ENCODE data around the gene ALG14.
"Not testable (repeated sequence)": the region's sequence is repeated elsewhere in the genome, so short reads cannot be mapped to it uniquely, and the experiment has no call there.

Gene ALG14

DNA sequence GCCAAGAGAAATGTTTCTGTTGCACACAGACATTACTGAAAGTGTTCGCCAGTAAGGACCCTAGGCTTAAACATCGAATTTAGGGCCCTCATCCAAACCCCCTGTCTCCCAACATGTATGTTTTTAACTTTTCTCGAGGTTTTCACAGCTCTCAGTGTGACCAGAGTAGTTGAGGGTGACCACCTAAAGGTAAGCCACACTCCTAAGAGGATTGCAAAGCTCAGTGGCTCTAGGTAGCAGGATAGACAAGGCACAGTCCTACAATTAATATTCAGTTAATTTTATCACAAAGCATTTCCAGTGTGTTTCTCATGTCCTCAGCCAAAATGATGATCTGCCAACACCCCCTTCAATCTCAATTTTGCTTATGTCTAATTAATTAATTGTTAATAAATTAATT, 695 bp upstream of the ALG14 start:
- Mint-ChIP-seq H3K4me3 (peak overlapping the region; percentile 98), H3K36me3 (ENCODE audit: low read depth) (peaks cover 14% of the 10 kb centered on the region), H3K4me1 (ENCODE audit: low read depth) (peaks cover 18% of the 10 kb centered on the region), H3K27me3 (peaks cover 9% of the 10 kb centered on the region), H3K9me3 (no peaks in the 10 kb centered on the region), H3K27ac (peak overlapping the region; percentile 99)
- DNase-seq = no peak

DNA sequence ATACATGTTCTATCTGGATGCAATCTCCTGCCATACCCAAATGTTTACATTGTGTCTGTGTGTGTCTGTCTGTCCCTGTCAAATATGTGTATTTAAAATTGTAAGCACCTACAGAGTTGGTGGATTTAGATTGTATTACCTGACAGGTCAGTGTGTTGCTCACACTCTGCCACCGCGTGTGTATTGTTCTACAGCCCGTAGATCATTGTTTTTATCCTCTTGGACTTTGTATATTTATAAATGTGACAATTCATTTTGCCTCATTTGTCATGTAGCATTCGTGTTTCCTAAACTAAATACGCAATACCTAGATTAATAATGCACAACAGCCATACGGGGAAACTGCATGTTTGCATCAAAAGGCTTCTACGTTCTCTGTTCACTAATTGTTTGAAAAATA, 634 bp downstream of the ALG14 start:
- DNase-seq = no peak
- Mint-ChIP-seq H3K4me1 (ENCODE audit: low read depth) (peaks cover 18% of the 10 kb centered on the region), H3K4me3 (peak overlapping the region; percentile 98), H3K27me3 (peaks cover 9% of the 10 kb centered on the region), H3K9me3 (no peaks in the 10 kb centered on the region), H3K36me3 (ENCODE audit: low read depth) (peaks cover 14% of the 10 kb centered on the region), H3K27ac (peak overlapping the region; percentile 99)

GRCh38 chr1:95071539-95071938, 1.2 kb downstream of the ALG14 start:
- H3K27ac Mint-ChIP-seq = peak overlapping the region; percentile 99
- H3K36me3 Mint-ChIP-seq (ENCODE audit: low read depth) = peaks cover 14% of the 10 kb centered on the region
- peak overlapping the region; percentile 98 for H3K4me3 Mint-ChIP-seq
- peaks cover 18% of the 10 kb centered on the region for H3K4me1 Mint-ChIP-seq (ENCODE audit: low read depth)
- H3K27me3 Mint-ChIP-seq = peaks cover 6% of the 10 kb centered on the region
- DNase-seq = no peak
- no peaks in the 10 kb centered on the region for H3K9me3 Mint-ChIP-seq

DNA sequence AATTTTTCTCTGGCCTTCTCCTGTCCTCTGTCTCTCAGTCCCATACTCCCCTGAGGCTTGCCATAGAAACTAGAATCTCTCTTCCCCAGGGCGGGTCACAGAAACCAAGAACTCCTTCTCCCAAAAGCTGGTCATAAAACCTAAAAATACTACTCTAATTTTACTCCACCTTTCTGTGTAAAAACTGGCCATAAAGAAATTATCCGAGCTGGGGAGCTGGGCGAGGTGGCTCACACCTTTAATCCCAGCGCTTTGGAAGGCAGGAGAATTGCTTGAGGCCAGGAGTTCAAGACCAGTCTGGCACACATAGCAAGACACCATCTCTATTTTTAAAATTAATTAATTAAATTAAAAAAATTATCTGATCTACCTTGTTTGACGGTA, 3.0 kb downstream of the ALG14 start:
- Mint-ChIP-seq H3K36me3 (ENCODE audit: low read depth) (peaks cover 20% of the 10 kb centered on the region), H3K27me3 (no peaks in the 10 kb centered on the region), H3K4me1 (ENCODE audit: low read depth) (peaks cover 18% of the 10 kb centered on the region), H3K4me3 (no peak overlapping the region), H3K27ac (no peak overlapping the region), H3K9me3 (no peaks in the 10 kb centered on the region)
- DNase-seq = no peak

DNA sequence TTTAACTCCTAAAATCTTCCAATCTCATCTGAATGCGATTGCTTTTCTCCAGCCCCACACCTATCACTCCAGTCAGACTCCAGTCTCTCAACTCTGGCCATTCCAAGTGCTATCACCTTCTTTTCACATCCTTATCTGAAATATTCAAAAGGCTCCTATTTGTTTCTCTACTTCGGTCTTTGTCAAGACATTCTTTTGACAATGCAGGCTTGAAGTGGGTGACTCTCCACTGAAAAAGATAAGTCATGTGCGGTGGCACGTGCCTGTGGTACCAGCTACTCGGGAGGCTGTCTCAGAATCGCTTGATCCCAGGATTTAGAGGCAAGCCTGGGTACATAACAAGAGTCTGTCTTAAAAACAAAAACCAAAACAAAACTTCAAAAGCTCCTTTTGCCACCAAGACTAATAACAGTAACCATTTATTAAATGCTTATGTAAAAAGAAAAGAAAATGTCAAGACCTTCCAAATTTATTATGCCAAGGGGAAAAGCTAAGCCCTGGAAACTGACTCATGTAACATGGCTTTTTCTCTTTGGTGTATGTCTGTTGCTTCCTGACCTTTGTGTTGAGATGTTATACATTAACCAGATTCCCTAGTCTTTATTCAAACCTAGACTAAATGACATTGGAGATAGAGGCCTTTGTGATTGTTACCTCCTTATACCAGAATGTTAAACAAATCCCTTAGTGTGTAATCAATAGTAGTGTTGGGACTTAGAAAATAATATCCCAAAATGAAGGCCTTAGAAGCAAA, 3.6 kb downstream of the ALG14 start:
- H3K9me3 Mint-ChIP-seq = no peaks in the 10 kb centered on the region
- no peak overlapping the region for H3K27ac Mint-ChIP-seq
- H3K36me3 Mint-ChIP-seq (ENCODE audit: low read depth) = peaks cover 23% of the 10 kb centered on the region
- H3K27me3 Mint-ChIP-seq = no peaks in the 10 kb centered on the region
- DNase-seq = no peak
- H3K4me3 Mint-ChIP-seq = no peak overlapping the region
- H3K4me1 Mint-ChIP-seq (ENCODE audit: low read depth) = peaks cover 18% of the 10 kb centered on the region

- Mint-ChIP-seq H3K27ac (no peak overlapping the region), H3K4me3 (no peak overlapping the region), H3K9me3 (no peaks in the 10 kb centered on the region), H3K27me3 (no peaks in the 10 kb centered on the region), H3K4me1 (ENCODE audit: low read depth) (peaks cover 13% of the 10 kb centered on the region), H3K36me3 (ENCODE audit: low read depth) (peaks cover 37% of the 10 kb centered on the region)
- no peak for DNase-seq
Observed at GRCh38 chr1:95067568-95067967, 5.2 kb downstream of the ALG14 start.

DNA sequence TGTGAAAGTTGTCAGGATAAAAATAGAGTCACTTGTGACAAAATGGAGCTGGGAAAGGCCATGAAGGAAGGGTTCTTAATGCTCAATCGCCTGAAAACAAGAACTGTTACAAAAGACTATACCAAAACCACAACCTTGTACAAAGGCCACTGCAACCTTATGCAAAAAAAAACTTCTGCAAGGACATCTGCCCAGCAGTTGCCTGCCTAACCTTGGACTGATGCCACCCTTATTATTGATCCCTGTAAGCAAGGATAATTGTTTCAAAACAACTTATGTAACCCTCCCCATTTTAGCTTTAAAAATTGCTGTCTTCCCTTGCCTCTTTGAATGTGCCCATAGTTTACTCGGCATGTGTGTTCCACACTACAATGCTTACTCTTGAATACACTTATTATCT, 5.7 kb downstream of the ALG14 start:
- Mint-ChIP-seq H3K27ac (no peak overlapping the region), H3K9me3 (no peaks in the 10 kb centered on the region)

DNA sequence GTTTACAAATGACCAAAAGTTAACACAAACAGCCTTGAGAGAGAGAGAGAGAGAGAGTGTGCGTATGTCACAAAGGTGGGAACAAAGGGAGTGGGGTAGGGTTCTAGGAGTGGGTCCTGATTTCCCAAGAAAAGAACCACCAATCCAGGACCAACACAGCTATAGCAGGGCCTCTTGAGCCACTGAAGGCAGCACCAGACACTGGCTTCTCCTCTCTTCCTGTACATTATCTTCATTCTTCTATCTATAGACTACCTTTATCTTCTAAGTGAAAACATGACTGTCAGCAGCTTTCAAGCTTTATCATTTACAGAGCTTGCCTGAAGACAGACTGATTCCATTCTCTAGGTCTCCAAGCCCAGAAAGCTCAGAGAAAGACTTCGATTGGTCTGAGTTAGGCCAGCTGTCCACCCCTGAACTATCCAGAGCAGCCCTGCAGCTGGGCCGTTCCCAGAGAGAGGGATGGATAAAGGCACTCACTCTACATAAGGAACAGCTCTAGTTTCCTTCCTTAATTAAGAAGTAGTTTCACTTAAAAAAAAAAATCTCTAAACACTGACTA, 11.2 kb downstream of the ALG14 start:
- no peak for DNase-seq
- H3K27me3 Mint-ChIP-seq = no peaks in the 10 kb centered on the region
- no peaks in the 10 kb centered on the region for H3K4me1 Mint-ChIP-seq (ENCODE audit: low read depth)

More for the DNA sequence above, 5.7 kb downstream of the ALG14 start:
- H3K4me1 Mint-ChIP-seq (ENCODE audit: low read depth) = peaks cover 10% of the 10 kb centered on the region
- no peak overlapping the region for H3K4me3 Mint-ChIP-seq
- H3K27me3 Mint-ChIP-seq = no peaks in the 10 kb centered on the region
- no peak for DNase-seq
- peaks cover 38% of the 10 kb centered on the region for H3K36me3 Mint-ChIP-seq (ENCODE audit: low read depth)

GRCh38 chr1:95058974-95059373, 13.8 kb downstream of the ALG14 start:
- H3K9me3 Mint-ChIP-seq = no peaks in the 10 kb centered on the region
- H3K27ac Mint-ChIP-seq = no peak overlapping the region
- no peak for DNase-seq
- H3K4me1 Mint-ChIP-seq (ENCODE audit: low read depth) = no peaks in the 10 kb centered on the region
- no peaks in the 10 kb centered on the region for H3K27me3 Mint-ChIP-seq
- H3K36me3 Mint-ChIP-seq (ENCODE audit: low read depth) = peaks cover 22% of the 10 kb centered on the region
- no peak overlapping the region for H3K4me3 Mint-ChIP-seq

More for the DNA sequence above, 11.2 kb downstream of the ALG14 start:
- Mint-ChIP-seq H3K4me3 (no peak overlapping the region), H3K27ac (no peak overlapping the region), H3K9me3 (no peaks in the 10 kb centered on the region), H3K36me3 (ENCODE audit: low read depth) (peaks cover 33% of the 10 kb centered on the region)

DNA sequence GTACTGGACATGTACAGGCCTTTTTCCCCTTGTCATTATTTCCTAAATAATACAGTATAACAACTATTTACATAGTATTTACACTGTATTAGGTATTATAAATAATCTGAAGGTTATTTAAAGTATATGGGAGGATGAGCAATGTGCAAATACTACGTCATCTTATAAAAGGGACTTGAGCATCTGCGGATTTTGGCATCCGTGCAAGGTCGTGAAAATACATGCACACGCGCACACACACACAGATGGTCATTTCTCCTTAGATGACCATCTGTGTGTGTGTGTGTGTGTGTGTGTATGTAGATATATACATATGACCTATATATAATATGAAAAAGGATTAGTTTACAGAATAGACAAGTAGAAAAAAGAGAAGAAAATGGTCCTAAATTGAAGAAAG, 15.4 kb downstream of the ALG14 start:
- Mint-ChIP-seq H3K36me3 (ENCODE audit: low read depth) (peaks cover 6% of the 10 kb centered on the region), H3K4me3 (no peak overlapping the region), H3K4me1 (ENCODE audit: low read depth) (no peaks in the 10 kb centered on the region), H3K27ac (no peak overlapping the region), H3K27me3 (no peaks in the 10 kb centered on the region), H3K9me3 (no peaks in the 10 kb centered on the region)
- DNase-seq = no peak

GRCh38 chr1:95049935-95050334, 22.8 kb downstream of the ALG14 start:
- no peaks in the 10 kb centered on the region for H3K36me3 Mint-ChIP-seq (ENCODE audit: low read depth)
- no peaks in the 10 kb centered on the region for H3K27me3 Mint-ChIP-seq
- H3K4me3 Mint-ChIP-seq = no peak overlapping the region
- H3K4me1 Mint-ChIP-seq (ENCODE audit: low read depth) = no peaks in the 10 kb centered on the region
- no peaks in the 10 kb centered on the region for H3K9me3 Mint-ChIP-seq
- no peak for DNase-seq
- no peak overlapping the region for H3K27ac Mint-ChIP-seq

DNA sequence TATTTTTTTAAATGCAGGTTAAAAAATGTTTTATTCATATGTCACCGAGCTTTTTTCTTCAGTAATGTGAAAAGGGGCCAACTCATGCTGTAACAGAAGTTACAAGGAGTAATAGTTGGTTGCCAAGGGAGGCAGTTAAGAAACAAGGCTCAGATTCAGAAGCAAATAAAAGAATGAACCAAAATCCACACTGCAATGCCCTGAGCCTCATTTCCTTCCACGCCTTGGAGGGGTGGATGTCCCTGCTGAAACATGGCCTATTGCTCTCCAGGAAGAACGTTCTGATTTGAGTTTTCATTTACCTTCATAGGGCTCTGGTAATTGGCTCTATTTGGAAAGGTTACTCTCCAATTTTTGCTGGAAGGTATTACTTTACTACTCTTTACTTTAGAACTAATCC, 24.4 kb downstream of the ALG14 start:
- Mint-ChIP-seq H3K27ac (no peak overlapping the region), H3K4me3 (no peak overlapping the region), H3K36me3 (ENCODE audit: low read depth) (no peaks in the 10 kb centered on the region), H3K9me3 (no peaks in the 10 kb centered on the region), H3K27me3 (no peaks in the 10 kb centered on the region), H3K4me1 (ENCODE audit: low read depth) (no peaks in the 10 kb centered on the region)
- DNase-seq = no peak

- H3K36me3 Mint-ChIP-seq (ENCODE audit: low read depth); H3K27me3 Mint-ChIP-seq; H3K4me1 Mint-ChIP-seq (ENCODE audit: low read depth); H3K4me3 Mint-ChIP-seq; DNase-seq; H3K9me3 Mint-ChIP-seq; H3K27ac Mint-ChIP-seq: not testable (repeated sequence)
Observed at GRCh38 chr1:95047624-95048023, 25.1 kb downstream of the ALG14 start.

GRCh38 chr1:95046359-95046758, 26.4 kb downstream of the ALG14 start:
- Mint-ChIP-seq H3K4me1 (ENCODE audit: low read depth) (no peaks in the 10 kb centered on the region), H3K27ac (no peak overlapping the region), H3K27me3 (no peaks in the 10 kb centered on the region), H3K9me3 (no peaks in the 10 kb centered on the region), H3K36me3 (ENCODE audit: low read depth) (no peaks in the 10 kb centered on the region), H3K4me3 (no peak overlapping the region)
- no peak for DNase-seq

DNA sequence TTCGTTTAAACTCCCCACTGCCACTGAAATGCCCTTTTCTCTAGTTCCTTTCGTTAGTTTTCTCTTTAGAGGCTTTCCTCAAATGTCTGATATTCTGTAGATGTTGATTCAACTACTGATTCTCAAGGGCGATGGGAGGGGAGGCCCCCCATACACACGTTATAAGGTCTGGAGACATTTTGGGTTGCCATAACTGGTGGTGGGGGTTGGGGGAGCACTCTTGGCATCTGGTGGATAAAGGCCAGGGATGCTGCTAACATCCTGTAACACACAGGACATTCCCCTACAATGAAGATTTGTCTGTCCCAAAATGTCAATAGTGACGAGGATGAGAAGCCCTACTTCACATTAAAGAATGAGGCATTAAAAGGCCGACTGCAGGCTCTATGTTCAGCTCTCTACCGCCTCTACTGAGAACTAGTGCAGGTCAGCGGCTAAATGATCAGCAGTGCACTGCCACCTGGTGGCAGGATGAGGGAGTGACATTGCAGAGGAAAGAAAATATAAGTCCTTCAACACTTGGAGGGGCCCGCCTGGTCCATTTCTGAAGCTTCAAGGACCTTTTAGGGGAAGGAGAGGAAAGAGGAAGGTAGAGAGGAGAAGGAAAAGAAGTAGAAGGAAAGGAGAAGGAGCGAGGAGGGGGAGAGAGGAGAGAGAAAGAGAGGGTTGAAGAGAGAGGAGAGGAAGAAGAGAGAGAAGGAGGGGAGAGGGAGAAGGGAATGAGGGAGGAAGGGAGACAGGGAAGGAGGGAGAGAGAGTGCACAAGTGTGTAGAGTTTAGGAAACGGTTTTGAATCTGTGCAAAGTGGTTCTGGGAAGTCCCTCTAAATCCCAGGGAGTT, 29.4 kb downstream of the ALG14 start:
- Mint-ChIP-seq H3K36me3 (ENCODE audit: low read depth) (no peaks in the 10 kb centered on the region), H3K27ac (no peak overlapping the region), H3K9me3 (no peaks in the 10 kb centered on the region), H3K4me3 (no peak overlapping the region), H3K27me3 (no peaks in the 10 kb centered on the region), H3K4me1 (ENCODE audit: low read depth) (no peaks in the 10 kb centered on the region)
- peak; percentile 81 for DNase-seq
